DND-41 (cell line): Measurements from ENCODE around the gene NTM.

Source experiments
- EZH2 ChIP-seq: IDR thresholded peaks from 3 replicates; pipeline ENCODE4 v1.6.1; 2012; ENCODE audit warnings: borderline replicate concordance, low read depth, mild to moderate bottlenecking, moderate library complexity, low read length, inconsistent platforms; ENCODE audit not compliant: severe bottlenecking
- TF ChIP-seq, protein P1 (sequence below): IDR thresholded peaks from 2 replicates; pipeline ENCODE4 v1.5.1; 2012; ENCODE audit warnings: borderline replicate concordance, low read length, moderate library complexity, mild to moderate bottlenecking; ENCODE audit not compliant: poor library complexity, severe bottlenecking; ENCODE audit errors: extremely low read depth

DNA sequence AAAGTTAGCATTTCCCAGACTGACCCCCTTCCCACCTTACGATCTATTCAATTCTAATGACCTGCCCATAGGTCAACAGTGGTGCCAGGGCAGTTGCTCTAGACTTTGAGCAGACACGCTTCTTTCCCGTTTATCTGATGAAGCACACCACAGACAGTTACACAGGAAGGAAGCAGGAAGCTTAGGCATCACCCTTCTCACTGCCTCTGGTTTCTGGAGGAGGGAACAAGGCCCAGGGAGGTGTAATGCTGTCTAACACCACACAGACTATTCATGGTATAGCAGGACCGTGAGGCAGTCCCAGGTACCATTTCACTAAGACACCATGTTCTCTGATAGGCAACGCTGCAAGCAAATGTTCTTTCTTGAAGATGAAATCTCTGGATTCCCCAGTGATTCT, 279.4 kb downstream of the NTM start:
- TF ChIP-seq, protein P1, sequence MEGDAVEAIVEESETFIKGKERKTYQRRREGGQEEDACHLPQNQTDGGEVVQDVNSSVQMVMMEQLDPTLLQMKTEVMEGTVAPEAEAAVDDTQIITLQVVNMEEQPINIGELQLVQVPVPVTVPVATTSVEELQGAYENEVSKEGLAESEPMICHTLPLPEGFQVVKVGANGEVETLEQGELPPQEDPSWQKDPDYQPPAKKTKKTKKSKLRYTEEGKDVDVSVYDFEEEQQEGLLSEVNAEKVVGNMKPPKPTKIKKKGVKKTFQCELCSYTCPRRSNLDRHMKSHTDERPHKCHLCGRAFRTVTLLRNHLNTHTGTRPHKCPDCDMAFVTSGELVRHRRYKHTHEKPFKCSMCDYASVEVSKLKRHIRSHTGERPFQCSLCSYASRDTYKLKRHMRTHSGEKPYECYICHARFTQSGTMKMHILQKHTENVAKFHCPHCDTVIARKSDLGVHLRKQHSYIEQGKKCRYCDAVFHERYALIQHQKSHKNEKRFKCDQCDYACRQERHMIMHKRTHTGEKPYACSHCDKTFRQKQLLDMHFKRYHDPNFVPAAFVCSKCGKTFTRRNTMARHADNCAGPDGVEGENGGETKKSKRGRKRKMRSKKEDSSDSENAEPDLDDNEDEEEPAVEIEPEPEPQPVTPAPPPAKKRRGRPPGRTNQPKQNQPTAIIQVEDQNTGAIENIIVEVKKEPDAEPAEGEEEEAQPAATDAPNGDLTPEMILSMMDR, result no peak
- no peak for TF ChIP-seq EZH2
